AG09319 (cell line): ENCODE measurements around the gene SPX.

Experiments used
- DNase-seq: peaks from one replicate; pipeline ENCODE4 v3.0.0-alpha.2; 2010; ENCODE audit warnings: low read depth; ENCODE audit errors: extremely low read depth
- CTCF ChIP-seq: IDR thresholded peaks from 2 replicates; pipeline ENCODE4 v1.5.1; 2011; ENCODE audit warnings: low read depth, mild to moderate bottlenecking, inconsistent platforms, low read length, moderate library complexity

The SPX gene

DNA sequence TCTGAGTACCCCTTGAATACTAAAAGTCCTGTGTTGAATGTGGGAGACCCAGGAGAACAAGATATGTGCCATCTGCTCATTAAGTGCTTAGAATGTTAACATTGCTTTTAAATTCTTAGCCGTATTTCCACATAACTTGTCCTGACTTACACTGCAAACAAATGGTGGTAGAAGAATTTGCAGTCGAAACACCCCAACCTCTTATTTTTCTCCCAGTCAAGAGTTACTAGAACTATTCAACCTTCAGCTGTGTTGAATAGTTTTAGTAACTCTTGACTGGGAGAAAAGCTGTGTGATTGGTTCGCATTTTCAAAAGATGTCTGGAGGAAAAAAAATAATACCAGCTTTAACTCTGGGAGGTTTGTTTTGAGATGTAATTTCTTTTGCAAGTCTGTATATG lies 7.6 kb upstream of the SPX start:
- DNase-seq: no peak
- no peak for TF ChIP-seq CTCF

DNA sequence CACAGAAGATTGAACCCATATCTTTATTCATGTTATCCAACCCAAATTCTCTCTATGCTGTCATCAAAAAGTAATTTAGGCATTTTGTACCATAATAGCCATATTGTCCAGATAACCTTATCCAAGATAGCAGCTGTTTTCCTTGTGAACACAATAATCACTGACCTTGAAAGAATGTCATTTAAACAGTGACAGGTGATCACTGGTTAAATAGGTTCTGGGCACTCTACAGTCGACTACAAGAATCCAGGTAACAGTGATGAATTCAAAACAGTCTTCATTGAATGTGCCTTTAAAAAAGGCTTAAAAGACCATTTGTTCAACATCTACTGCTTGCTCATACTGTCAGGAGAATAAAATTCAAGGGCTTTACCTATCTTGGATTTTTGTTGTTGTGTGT lies 4.6 kb upstream of the SPX start:
- no peak for DNase-seq
- no peak for TF ChIP-seq CTCF

GRCh38 chr12:21523148-21523547 lies 2.9 kb upstream of the SPX start:
- DNase-seq: no peak
- no peak for TF ChIP-seq CTCF

DNA sequence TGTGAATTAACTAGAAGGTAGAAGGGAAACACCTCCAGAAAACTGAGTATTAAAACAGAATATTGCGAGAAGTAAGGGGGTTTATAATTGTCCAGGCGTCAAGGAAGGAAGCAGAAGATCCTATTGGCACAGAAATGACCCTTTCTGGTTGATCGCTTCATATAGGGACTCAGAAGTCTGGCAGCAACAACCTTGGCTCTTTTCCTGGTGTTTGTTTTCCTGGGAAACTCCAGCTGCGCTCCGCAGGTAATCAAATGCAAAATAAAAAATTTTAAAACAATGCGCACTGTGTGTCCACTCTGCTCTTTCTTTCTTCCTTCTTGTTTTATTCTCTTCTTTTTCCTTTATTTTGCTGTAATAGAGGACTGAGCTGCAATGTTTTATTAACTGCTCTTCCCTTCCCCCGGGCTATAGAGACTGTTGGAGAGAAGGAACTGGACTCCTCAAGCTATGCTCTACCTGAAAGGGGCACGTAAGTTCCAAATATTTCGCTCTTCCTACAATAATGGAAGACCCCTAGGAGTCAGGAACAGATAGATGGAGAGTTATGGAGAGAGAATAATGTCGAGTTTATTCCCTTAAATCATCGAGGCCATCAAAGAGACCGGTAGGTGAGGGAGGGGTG lies 737 bp downstream of the SPX start:
- no peak for TF ChIP-seq CTCF
- DNase-seq: no peak

GRCh38 chr12:21527451-21528180 lies 1.5 kb downstream of the SPX start:
- no peak for TF ChIP-seq CTCF

GRCh38 chr12:21528953-21529352 lies 2.9 kb downstream of the SPX start:
- DNase-seq: no peak
- TF ChIP-seq CTCF: no peak

More at GRCh38 chr12:21527451-21528180, 1.5 kb downstream of the SPX start:
- no peak for DNase-seq

DNA sequence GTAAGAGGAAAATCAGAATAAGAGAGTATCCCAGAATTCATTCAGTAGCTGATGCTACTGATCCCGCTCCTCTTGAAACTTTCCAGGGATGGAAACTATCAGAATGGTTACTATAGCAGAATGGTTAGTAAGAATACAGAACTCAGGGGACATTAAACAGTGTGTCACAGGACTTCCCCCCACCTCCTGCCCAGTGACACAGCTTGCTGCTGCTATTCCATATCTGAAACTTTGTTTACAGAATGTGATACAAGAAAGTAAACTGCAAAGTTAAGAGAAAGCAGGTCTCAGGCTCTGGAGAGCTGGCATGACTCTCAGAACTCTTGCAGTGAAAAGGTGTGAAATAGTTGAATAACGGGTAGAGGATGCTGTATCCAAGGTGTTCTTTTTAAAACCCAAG lies 3.4 kb downstream of the SPX start:
- no peak for DNase-seq
- TF ChIP-seq CTCF: no peak
